Fibroblast of lung (primary cell): Measurements from ENCODE around the gene SHPK. TPM values are rescaled to one million over a fixed set of nuclear protein-coding genes. Genes with fewer than 3 reads are reported as not detected.

Source experiments
- DNase-seq, 2 donors: peaks; one replicate each; pipeline versions ENCODE4 v3.0.0 to v3.0.0-alpha.2; 2010; ENCODE audit warnings: low read depth in 2 of 2
- H2AFZ ChIP-seq: 2 replicates; pipeline ENCODE4 v1.5.1; 2012; ENCODE audit warnings: low read length, control low read depth, inconsistent platforms
- H3K27ac ChIP-seq: 2 replicates; pipeline ENCODE4 v1.5.1; 2011; ENCODE audit warnings: low read length, control low read depth; ENCODE audit not compliant: insufficient read depth
- H3K27me3 ChIP-seq: 2 replicates; pipeline ENCODE4 v1.5.1; 2011; ENCODE audit warnings: mild to moderate bottlenecking, low read length; ENCODE audit not compliant: control insufficient read depth, insufficient read depth
- H3K36me3 ChIP-seq: 2 replicates; pipeline ENCODE4 v1.5.1; 2011; ENCODE audit warnings: low read length; ENCODE audit not compliant: control insufficient read depth, insufficient read depth
- H3K4me1 ChIP-seq: 2 replicates; pipeline ENCODE4 v1.5.1; 2011; ENCODE audit warnings: low read length; ENCODE audit not compliant: control insufficient read depth, insufficient read depth; ENCODE audit errors: extremely low read depth
- H3K4me2 ChIP-seq: 2 replicates; pipeline ENCODE4 v1.5.1; 2011; ENCODE audit warnings: low read length, control low read depth; ENCODE audit not compliant: insufficient read depth; ENCODE audit errors: extremely low read depth
- H3K4me3 ChIP-seq, 4 experiments: fragments of 200-600 bp in 1 of 4; sonication (generic) in 1 of 4; replicated peaks in 1 of 4; 2 replicates each; pipeline ENCODE4 v1.5.1; 2011 to 2016; ENCODE audit warnings: low read length in 4 of 4, low read depth in 3 of 4, mild to moderate bottlenecking in 3 of 4, control low read depth in 2 of 4, inconsistent platforms in 1 of 4, mixed read lengths in 1 of 4; ENCODE audit not compliant: insufficient read depth in 1 of 4; ENCODE audit errors: control extremely low read depth in 1 of 4
- H3K79me2 ChIP-seq: 2 replicates; pipeline ENCODE4 v1.5.1; 2012; ENCODE audit warnings: mild to moderate bottlenecking, low read length, inconsistent platforms; ENCODE audit not compliant: control insufficient read depth, insufficient read depth
- H3K9ac ChIP-seq: 2 replicates; pipeline ENCODE4 v1.5.1; 2011; ENCODE audit warnings: mild to moderate bottlenecking, low read length, control low read depth; ENCODE audit not compliant: insufficient read depth
- H3K9me3 ChIP-seq: 2 replicates; pipeline ENCODE4 v1.5.1; 2012; ENCODE audit warnings: low read depth, low read length; ENCODE audit not compliant: control insufficient read depth, insufficient read depth
- H4K20me1 ChIP-seq: 2 replicates; pipeline ENCODE4 v1.5.1; 2011; ENCODE audit warnings: low read length; ENCODE audit not compliant: control insufficient read depth, insufficient read depth; ENCODE audit errors: extremely low read depth
- EZH2 ChIP-seq: IDR thresholded peaks from 2 replicates; pipeline ENCODE4 v1.5.1; 2012; ENCODE audit warnings: low read length, control low read depth, mild to moderate bottlenecking; ENCODE audit errors: missing control alignments
- polyA plus RNA-seq, 2 donors: library from polyadenylated mRNA; depleted of rRNA in 1 of 2; stranded (reverse) in 1 of 2; unstranded in 1 of 2; fragments of >200 nt; gene quantifications; 2 replicates each; pipeline ENCODE4 v1.2.1, GENCODE V29; 2011 to 2012; ENCODE audit warnings: missing spikeins in 1 of 2
- total RNA-seq: library from RNA; depleted of rRNA; stranded (reverse); fragments of >200 nt; gene quantifications from 2 replicates; pipeline ENCODE4 v1.2.1, GENCODE V29; 2014
- TF ChIP-seq, protein P1 (sequence below), 2 donors: IDR thresholded peaks in 1 of 2; conservative IDR thresholded peaks in 1 of 2; 1 replicate in 1 of 2; 2 replicates in 1 of 2; pipeline ENCODE4 v1.5.1; 2011 to 2012; ENCODE audit warnings: low read length in 2 of 2, control low read depth in 1 of 2, inconsistent platforms in 1 of 2, low read depth in 1 of 2, mild to moderate bottlenecking in 1 of 2

The SHPK gene
- total and polyA plus RNA-seq, 2 donors (not counting 1 experiment from before 2014, with no cell fraction given), result 7.2 to 8.9 TPM

DNA sequence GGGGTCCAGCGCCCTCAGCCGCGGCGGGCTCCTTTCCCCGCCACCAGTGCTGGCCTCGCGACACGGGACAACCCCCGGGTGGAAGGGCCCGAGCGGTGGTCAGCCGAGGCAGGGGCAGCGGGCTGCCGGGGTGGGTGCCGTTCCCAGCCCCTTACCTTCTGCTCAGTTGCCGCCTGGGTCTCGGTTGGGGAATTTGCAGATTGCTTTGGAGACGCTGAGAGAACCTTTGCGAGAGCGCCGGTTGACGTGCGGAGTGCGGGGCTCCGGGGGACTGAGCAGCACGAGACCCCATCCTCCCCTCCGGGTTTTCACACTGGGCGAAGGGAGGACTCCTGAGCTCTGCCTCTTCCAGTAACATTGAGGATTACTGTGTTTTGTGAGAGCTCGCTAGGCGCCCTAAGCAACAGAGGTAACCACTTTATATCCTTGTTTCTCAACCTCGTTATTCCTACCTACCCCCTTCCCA, 891 bp upstream of the SHPK start:
- no peaks in the 10 kb centered on the region for H3K4me1 ChIP-seq
- DNase-seq, result no peak
- H3K4me2 ChIP-seq, result peak overlapping the region; percentile 83
- peak overlapping the region; percentile 8 for H2AFZ ChIP-seq
- H3K27me3 ChIP-seq, result no peaks in the 10 kb centered on the region
- H3K9ac ChIP-seq, result peak overlapping the region; percentile 81
- TF ChIP-seq, protein P1, sequence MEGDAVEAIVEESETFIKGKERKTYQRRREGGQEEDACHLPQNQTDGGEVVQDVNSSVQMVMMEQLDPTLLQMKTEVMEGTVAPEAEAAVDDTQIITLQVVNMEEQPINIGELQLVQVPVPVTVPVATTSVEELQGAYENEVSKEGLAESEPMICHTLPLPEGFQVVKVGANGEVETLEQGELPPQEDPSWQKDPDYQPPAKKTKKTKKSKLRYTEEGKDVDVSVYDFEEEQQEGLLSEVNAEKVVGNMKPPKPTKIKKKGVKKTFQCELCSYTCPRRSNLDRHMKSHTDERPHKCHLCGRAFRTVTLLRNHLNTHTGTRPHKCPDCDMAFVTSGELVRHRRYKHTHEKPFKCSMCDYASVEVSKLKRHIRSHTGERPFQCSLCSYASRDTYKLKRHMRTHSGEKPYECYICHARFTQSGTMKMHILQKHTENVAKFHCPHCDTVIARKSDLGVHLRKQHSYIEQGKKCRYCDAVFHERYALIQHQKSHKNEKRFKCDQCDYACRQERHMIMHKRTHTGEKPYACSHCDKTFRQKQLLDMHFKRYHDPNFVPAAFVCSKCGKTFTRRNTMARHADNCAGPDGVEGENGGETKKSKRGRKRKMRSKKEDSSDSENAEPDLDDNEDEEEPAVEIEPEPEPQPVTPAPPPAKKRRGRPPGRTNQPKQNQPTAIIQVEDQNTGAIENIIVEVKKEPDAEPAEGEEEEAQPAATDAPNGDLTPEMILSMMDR (conservative IDR thresholded peaks at IDR 0.05 in 1 of 2, IDR thresholded peaks at IDR 0.05 in 1 of 2; ENCODE audit: low read depth in 1 of 2, low read length in 2 of 2), result no peak
- no peak for TF ChIP-seq EZH2
- H3K9me3 ChIP-seq, result no peaks in the 10 kb centered on the region
- peaks cover 4% of the 10 kb centered on the region for H3K79me2 ChIP-seq
- H3K36me3 ChIP-seq, result peaks cover 4% of the 10 kb centered on the region
- H3K27ac ChIP-seq, result peak overlapping the region; percentile 88
- peak overlapping the region; percentile 65 to 98 (median 72) for H3K4me3 ChIP-seq
- H4K20me1 ChIP-seq, result no peaks in the 10 kb centered on the region

DNA sequence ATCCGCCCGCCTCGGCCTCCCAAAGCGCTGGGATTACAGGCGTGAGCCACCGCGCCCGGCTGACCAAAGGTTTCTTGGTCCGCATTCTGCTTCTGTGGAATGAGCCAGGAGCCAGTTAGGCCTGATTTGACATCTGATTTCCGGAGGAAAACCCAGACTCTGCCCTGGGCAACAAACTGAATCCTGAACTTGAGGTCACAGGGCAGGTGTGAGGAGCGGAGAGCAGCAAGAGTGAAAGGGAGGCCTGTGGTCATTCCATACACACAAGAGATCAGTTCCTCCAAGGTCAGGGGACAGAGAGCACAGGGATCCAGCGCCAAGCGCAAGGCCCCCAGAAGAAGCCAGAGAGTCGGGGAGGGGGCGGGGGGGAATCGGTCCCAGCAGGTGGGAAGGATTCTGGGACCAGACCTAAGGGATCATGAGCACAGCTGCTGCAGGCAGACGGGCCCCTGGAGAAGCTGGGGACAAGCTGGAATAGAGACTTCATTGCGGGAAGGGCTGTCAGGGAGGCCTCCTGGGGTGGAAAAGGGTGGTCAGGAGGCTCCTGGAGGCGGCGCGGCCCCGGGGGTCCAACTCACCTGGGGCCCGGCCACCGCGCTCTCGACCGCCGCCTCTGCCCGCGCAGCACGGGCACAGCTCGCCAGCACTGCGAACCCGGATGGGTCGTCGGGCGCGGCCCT, 436 bp downstream of the SHPK start:
- Histone ChIP-seq H3K4me2 (peak overlapping the region; percentile 69), H4K20me1 (no peaks in the 10 kb centered on the region), H3K27ac (no peak overlapping the region), H3K27me3 (no peaks in the 10 kb centered on the region), H3K4me1 (no peaks in the 10 kb centered on the region), H3K36me3 (peaks cover 1% of the 10 kb centered on the region), H3K9ac (peak overlapping the region; percentile 68), H3K9me3 (no peaks in the 10 kb centered on the region), H3K79me2 (peaks cover 4% of the 10 kb centered on the region), H3K4me3 (peak overlapping the region; percentile 65 to 98 (median 76)), H2AFZ (peak overlapping the region; percentile 82)
- DNase-seq, result no peak
- TF ChIP-seq, protein P1 (conservative IDR thresholded peaks at IDR 0.05 in 1 of 2, IDR thresholded peaks at IDR 0.05 in 1 of 2; ENCODE audit: low read depth in 1 of 2, low read length in 2 of 2), result no peak
- no peak for TF ChIP-seq EZH2

GRCh38 chr17:3632287-3632686, 3.8 kb downstream of the SHPK start:
- Histone ChIP-seq H3K79me2 (peaks cover 4% of the 10 kb centered on the region), H3K9me3 (no peaks in the 10 kb centered on the region), H3K9ac (no peak overlapping the region), H3K4me1 (no peaks in the 10 kb centered on the region), H2AFZ (no peak overlapping the region), H3K4me2 (no peak overlapping the region), H3K27ac (no peak overlapping the region), H3K4me3 (no peak overlapping the region), H3K27me3 (no peaks in the 10 kb centered on the region), H4K20me1 (no peaks in the 10 kb centered on the region), H3K36me3 (peaks cover 4% of the 10 kb centered on the region)
- TF ChIP-seq EZH2, result no peak
- TF ChIP-seq, protein P1 (conservative IDR thresholded peaks at IDR 0.05 in 1 of 2, IDR thresholded peaks at IDR 0.05 in 1 of 2; ENCODE audit: low read depth in 1 of 2, low read length in 2 of 2), result no peak
- no peak for DNase-seq
